Ovary (tissue), 9 donors: Measurements from ENCODE around the gene PPP4R1. TPM values are rescaled to one million over a fixed set of nuclear protein-coding genes. Genes with fewer than 3 reads are reported as not detected.

Experiments
- DNase-seq, 5 donors: peaks; one replicate each; pipeline ENCODE4 v3.0.0-alpha.2; 2019 to 2020
- H3K27ac ChIP-seq, 2 donors: fragments of 200-600 bp; one replicate each; pipeline versions ENCODE4 v1.5.1 to v1.8.0; 2019 to 2022
- H3K27me3 ChIP-seq: fragments of 200-600 bp; one replicate; pipeline ENCODE4 v1.8.0; 2022
- H3K36me3 ChIP-seq: fragments of 200-600 bp; sonication (generic); one replicate; pipeline ENCODE4 v1.5.1; 2019
- H3K4me1 ChIP-seq: one replicate; pipeline ENCODE4 v1.8.1; 2013; ENCODE audit warnings: mild to moderate bottlenecking, moderate library complexity; ENCODE audit not compliant: insufficient read depth
- H3K4me3 ChIP-seq: fragments of 200-600 bp; sonication (generic); one replicate; pipeline ENCODE4 v1.5.1; 2017
- H3K9me3 ChIP-seq, 2 donors: fragments of 200-600 bp in 1 of 2; sonication (generic) in 1 of 2; one replicate each; pipeline versions ENCODE4 v1.5.1 to v1.8.1; 2013 to 2019; ENCODE audit warnings: mild to moderate bottlenecking in 1 of 2, moderate library complexity in 1 of 2
- EP300 ChIP-seq: sonication (generic); formaldehyde crosslinking; IDR thresholded peaks from one replicate; pipeline ENCODE4 v1.6.1; 2017; ENCODE audit warnings: antibody characterized with exemption
- POLR2A ChIP-seq: fragments of 450-650 bp; IDR thresholded peaks from one replicate; pipeline ENCODE4 v1.6.1; 2017; ENCODE audit warnings: antibody characterized with exemption, mild to moderate bottlenecking, moderate library complexity
- WGBS, 3 donors: extraction: QIAGEN DNeasy Blood & Tissue Kit in 1 of 3; methylation state at CpG; one replicate each; pipeline versions ENCODE4 v1.1.5 to v1.1.7; 2013 to 2017; 5-methylcytosine and 5-hydroxymethylcytosine counted together
- intact Hi-C, 4 donors: fragments of 100-400 bp; cut with DNase I; formaldehyde crosslinking; loops; one replicate each; pipeline versions ENCODE4 v1.11.0 to v1.15.1; 2022 to 2023
- polyA plus RNA-seq, 2 donors: library from polyadenylated mRNA; stranded (reverse); fragments of 200-250 nt in 1 of 2; fragments of 350-450 nt in 1 of 2; fragmentation: Illumina TruSeq in 1 of 2; extraction: RNeasy Lipid Tissue Mini Kit (QIAGEN cat#74804) in 1 of 2; gene quantifications; one replicate each; pipeline ENCODE4 v1.2.3, GENCODE V29; 2013 to 2014
- total RNA-seq, 7 donors: library from RNA; depleted of rRNA in 2 of 7; stranded (reverse); fragments of >200 nt in 2 of 7; fragmentation: NEBNext Ultra II Directional in 3 of 7; extraction: Animal tissue kit (Norgen Biotek cat#: 25700) in 3 of 7; gene quantifications; one replicate each; pipeline versions ENCODE4 v1.1.0 to v1.2.4, GENCODE V29; 2016 to 2023
- TF ChIP-seq, protein P1 (sequence below), 3 donors: fragments of 450-650 bp in 2 of 3; fragments of 200-600 bp in 1 of 3; IDR thresholded peaks; one replicate each; pipeline versions ENCODE4 v1.5.1 to v1.8.0; 2016 to 2022; ENCODE audit warnings: antibody characterized with exemption in 3 of 3, mild to moderate bottlenecking in 1 of 3
- donor health status: DM: no; HTN: no; CAD: no; lungs with moderate emphysema.
- donor health status: DM: no; HTN: no; CAD: no.
- donor health status: Bipolar disorder and iron deficiency.
- donor health status: DM: yes; HTN: yes; CAD: no.
- donor health status: DM: no; HTN: no; CAD: no.
- donor health status: DM: yes; HTN: yes; CAD: no.

The PPP4R1 gene
- total and polyA plus RNA-seq, 9 donors, result 31.4 to 128 (median 107) TPM

DNA sequence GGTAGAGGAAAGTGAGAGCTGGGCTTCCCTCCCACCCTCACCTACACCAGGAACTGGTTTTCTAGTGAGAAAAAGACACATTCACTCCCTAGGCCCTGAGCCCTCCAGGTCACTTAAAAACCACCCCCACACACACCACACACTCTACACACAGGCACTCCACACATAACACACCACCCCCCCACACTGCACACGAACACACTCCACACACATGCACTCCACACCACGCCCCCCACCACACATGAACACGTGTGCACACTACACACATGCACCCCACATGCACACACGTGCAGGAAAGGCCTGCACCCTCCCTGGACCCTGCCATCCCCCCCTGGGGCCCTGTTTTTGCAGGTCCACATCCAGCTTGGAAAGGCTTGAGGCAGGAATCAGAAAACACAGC, 71.4 kb downstream of the PPP4R1 start:
- no peak overlapping the region for H3K27ac ChIP-seq
- intact Hi-C loops, result no loop called here
- no peak for DNase-seq
- no peaks in the 10 kb centered on the region for H3K4me1 ChIP-seq
- 76 to 79% (median 76%) methylated on average over 4 of the region's 4 CpGs for WGBS, 3 donors
- H3K9me3 ChIP-seq, result no peaks in the 10 kb centered on the region
- H3K36me3 ChIP-seq, result no peaks in the 10 kb centered on the region
- H3K27me3 ChIP-seq, result no peaks in the 10 kb centered on the region
- TF ChIP-seq EP300 (no peak), POLR2A (no peak)
- TF ChIP-seq, protein P1, sequence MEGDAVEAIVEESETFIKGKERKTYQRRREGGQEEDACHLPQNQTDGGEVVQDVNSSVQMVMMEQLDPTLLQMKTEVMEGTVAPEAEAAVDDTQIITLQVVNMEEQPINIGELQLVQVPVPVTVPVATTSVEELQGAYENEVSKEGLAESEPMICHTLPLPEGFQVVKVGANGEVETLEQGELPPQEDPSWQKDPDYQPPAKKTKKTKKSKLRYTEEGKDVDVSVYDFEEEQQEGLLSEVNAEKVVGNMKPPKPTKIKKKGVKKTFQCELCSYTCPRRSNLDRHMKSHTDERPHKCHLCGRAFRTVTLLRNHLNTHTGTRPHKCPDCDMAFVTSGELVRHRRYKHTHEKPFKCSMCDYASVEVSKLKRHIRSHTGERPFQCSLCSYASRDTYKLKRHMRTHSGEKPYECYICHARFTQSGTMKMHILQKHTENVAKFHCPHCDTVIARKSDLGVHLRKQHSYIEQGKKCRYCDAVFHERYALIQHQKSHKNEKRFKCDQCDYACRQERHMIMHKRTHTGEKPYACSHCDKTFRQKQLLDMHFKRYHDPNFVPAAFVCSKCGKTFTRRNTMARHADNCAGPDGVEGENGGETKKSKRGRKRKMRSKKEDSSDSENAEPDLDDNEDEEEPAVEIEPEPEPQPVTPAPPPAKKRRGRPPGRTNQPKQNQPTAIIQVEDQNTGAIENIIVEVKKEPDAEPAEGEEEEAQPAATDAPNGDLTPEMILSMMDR (IDR thresholded peaks at IDR 0.05), result no peak
- H3K4me3 ChIP-seq, result no peak overlapping the region

DNA sequence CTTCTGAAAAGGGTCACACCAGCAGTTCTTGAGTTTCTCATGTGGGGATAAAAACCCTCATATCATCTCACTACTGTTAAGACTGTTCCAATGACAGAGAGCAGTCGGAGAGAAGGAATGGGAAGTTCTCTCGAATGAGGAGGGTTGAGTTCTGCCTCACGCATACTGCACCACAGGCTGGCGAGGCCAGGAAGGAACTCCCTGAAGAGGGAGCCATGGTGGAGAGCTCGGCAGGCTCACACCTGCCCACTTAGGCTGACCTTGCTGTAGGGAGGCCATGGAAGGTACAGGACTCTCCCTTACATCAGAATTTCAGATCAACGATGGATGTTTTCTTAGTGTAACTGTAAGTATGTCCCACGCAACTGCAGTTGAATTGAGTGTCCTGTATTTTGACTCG, 74.4 kb downstream of the PPP4R1 start:
- intact Hi-C loops, result no loop called here
- Histone ChIP-seq H3K27me3 (no peaks in the 10 kb centered on the region), H3K36me3 (no peaks in the 10 kb centered on the region), H3K4me1 (peaks cover 7% of the 10 kb centered on the region), H3K9me3 (no peaks in the 10 kb centered on the region), H3K4me3 (no peak overlapping the region), H3K27ac (no peak overlapping the region)
- DNase-seq, result no peak
- TF ChIP-seq EP300 (no peak), POLR2A (no peak)
- TF ChIP-seq, protein P1 (IDR thresholded peaks at IDR 0.05), result no peak
- 90 to 97% (median 92%) methylated on average over 8 of the region's 8 CpGs for WGBS, 3 donors

DNA sequence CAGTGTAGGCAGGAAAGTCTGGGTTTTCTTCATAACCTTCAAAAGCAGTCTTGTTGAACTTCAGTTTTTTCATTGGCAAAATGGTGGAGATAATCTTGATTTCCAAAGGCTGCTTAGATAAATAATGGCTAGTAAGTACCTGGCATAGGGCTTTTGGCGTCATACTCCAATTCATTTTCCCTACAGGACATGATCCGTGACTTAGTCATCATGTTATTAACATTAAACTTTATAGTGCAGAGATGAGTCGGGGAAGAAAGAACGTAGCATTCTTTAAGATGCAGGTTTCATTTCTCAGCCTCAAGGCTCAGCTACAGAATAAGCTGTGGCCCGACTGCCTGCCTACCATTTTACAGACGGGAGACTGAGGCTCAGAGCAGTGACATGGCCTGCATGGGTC, 75.1 kb downstream of the PPP4R1 start:
- no peak for DNase-seq
- 93 to 96% (median 94%) methylated on average over 6 of the region's 6 CpGs for WGBS, 3 donors
- TF ChIP-seq, protein P1 (IDR thresholded peaks at IDR 0.05), result no peak
- TF ChIP-seq EP300 (no peak), POLR2A (no peak)
- Histone ChIP-seq H3K4me3 (no peak overlapping the region), H3K4me1 (peaks cover 8% of the 10 kb centered on the region), H3K36me3 (no peaks in the 10 kb centered on the region), H3K27ac (no peak overlapping the region), H3K27me3 (no peaks in the 10 kb centered on the region), H3K9me3 (no peaks in the 10 kb centered on the region)
- intact Hi-C loops, result no loop called here

DNA sequence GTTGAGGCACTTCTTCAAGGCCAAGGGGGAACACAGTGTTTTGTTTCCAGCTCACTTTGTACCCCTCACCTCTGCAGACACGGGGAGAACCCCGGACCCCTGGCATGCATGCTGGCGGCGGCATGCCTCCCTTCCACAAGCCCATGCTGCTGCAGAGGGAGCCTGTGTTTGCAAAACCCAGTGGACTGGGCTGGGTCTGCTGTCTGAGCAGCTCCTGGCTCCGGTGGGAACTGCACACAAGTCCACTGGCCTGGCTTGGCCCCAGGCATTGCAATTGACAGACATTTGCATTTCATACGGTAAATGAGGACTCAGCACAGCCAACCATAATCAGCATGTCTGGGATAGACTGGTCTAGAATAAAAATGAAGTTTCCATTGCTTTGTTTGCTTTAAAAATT, 76.7 kb downstream of the PPP4R1 start:
- Histone ChIP-seq H3K27me3 (no peaks in the 10 kb centered on the region), H3K4me3 (no peak overlapping the region), H3K9me3 (no peaks in the 10 kb centered on the region), H3K36me3 (no peaks in the 10 kb centered on the region), H3K4me1 (peaks cover 8% of the 10 kb centered on the region), H3K27ac (no peak overlapping the region)
- intact Hi-C loops, result no loop called here
- no peak for TF ChIP-seq POLR2A
- TF ChIP-seq, protein P1 (IDR thresholded peaks at IDR 0.05), result no peak
- no peak for TF ChIP-seq EP300
- WGBS, 3 donors, result 26 to 72% (median 33%) methylated on average over 6 of the region's 6 CpGs
- peak in 1 of 5 donors; percentile 52 for DNase-seq
